NCI-H1436 treated with DMSO at 0.1 percent for 48 hours (cell line): Measurements from ENCODE around the gene CYB5R4.
"Not testable (repeated sequence)": the region's sequence is repeated elsewhere in the genome, so short reads cannot be mapped to it uniquely, and the experiment has no call there.

Source experiments
- DNase-seq: peaks from one replicate; lab custom pipeline; 2025; lab: John Stamatoyannopoulos, UW

Gene CYB5R4

DNA sequence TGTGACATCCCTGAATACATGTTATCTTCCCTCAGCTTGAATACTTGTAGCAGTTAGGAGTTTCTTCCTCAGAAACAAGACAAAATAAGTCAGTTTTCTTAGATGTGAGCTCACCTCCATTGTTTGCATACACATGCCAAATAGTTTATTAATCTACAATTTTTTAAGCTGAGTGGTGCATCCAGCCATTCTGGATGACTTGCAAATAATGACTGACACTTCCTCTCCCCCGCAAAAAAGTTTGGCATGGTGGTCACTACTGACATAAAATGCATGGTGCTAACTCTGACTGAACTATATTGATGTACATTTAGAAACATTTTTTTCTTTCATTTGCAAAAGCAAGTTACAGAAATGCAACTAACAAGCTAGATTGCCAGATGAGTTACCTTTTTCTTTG lies 55.5 kb downstream of the CYB5R4 start:
- no peak for DNase-seq

- no peak for DNase-seq
Observed at GRCh38 chr6:83917001-83917400, 57.5 kb downstream of the CYB5R4 start.

DNA sequence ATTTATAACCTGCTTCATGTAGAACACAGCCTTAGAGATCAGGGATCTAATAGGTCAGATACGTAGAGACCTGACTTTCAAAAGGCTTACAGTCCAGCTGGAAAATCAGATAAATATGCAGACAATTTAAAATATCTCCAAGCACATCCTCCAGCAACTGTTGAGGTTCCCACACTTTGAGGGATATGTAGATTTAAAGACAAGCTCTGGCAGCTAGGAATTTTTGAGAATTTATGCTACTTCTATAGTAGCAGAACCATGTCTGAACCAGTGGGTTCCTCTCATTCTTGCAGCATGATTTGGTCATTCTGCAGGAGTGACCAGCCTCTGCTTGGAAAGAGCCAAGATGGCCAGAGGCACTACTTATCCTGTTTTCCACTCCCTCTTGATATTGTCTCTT lies 60.5 kb downstream of the CYB5R4 start:
- DNase-seq = no peak

DNA sequence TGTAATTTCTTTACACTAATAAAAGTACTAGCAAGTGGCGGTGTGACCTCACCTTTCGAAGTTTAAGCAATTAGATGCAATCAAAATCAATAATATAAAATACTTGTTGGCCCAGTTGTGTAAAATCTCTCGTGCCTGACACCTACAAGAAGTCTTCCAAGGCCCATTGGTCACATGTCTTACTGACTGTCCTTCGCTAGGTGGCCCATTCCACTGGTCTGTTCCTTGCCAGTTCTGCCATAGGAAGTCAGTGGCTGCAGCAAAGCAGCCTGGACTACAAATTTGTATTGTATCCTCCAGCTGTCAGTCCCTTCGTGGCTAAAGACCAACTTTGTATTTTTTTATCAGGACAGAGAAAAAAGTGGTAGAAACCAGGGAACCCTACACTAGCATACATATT lies 61.8 kb downstream of the CYB5R4 start:
- DNase-seq = no peak

DNA sequence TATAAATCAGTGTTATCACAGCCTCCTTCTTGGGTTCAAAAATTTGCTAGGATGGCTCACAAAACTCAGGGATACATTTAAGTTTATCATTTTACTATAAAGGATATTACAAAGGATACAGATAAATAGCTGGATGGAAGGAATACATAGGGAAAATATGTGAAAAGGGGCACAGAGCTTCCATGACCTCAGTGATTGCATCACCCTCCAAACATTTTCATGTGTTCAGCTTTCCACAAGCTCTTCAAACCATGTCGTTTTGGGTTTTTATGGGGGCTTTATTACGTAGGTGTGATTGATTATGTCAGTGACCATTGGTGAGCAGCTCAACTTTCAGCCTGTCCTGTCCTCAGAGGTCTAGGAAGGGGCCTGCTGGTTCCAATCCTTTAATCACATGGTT lies 68.0 kb downstream of the CYB5R4 start:
- DNase-seq = no peak

- no peak for DNase-seq
Observed at GRCh38 chr6:83928286-83928685, 68.8 kb downstream of the CYB5R4 start.

DNA sequence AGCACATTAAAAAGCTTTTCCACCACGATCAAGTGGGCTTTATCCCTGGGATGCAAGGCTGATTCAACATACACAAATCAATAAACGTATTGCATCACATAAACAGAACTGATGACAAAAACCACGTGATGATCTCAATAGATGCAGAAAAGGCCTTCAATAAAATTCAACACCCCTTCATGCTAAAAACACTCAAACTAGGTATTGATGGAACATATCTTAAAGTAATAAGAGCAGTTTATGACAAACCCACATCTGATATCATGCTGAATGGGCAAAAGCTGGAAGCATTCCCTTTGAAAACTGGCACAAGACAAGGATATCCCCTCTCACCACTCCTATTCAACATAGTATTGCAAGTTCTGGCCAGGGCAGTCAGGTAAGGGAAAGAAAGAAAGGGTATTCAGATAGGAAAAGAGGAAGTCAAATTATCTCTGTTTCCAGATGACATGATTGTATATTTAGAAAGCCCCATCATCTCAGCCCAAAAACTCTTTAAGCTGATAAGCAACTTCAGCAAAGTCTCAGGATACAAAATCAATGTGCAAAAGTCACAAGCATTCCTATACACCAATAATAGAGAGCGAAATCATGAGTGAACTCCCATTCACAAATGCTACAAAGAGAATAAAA lies 86.8 kb downstream of the CYB5R4 start:
- DNase-seq = not testable (repeated sequence)

DNA sequence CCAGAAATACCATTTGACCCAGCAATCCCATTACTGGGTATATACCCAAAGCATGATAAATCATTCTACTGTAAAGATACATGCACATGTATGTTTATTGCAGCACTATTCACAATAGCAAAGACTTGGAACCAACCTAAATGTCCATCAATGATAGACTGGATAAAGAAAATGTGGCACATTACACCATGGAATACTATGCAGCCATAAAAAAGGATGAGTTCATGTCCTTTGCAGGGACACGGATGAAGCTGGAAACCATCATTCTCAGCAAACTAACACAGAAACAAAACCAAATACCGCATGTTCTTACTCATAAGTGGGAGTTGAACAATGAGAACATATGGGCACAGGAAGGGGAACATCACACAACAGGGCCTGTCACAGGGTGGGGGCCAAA lies 88.5 kb downstream of the CYB5R4 start:
- DNase-seq = not testable (repeated sequence)

- DNase-seq = no peak
Observed at GRCh38 chr6:83948851-83949250, 89.4 kb downstream of the CYB5R4 start.

DNA sequence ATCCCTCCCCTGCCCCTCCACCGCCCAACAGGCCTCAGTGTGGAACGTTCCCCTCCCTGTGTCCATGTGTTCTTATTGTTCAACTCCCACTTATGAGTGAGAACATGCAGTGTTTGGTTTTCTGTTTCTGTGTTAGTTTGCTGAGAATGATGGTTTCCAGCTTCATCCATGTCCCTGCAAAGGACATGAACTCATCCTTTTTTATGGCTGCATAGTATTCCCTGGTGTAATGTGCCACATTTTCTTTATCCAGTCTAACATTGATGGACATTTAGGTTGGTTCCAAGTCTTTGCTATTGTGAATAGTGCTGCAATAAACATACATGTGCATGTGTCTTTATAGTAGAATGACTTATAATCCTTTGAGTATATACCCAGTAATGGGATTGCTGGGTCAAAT lies 91.9 kb downstream of the CYB5R4 start:
- not testable (repeated sequence) for DNase-seq

- DNase-seq = no peak
Observed at GRCh38 chr6:83952830-83953229, 93.3 kb downstream of the CYB5R4 start.

GRCh38 chr6:83954371-83954770 lies 94.9 kb downstream of the CYB5R4 start:
- DNase-seq = no peak

DNA sequence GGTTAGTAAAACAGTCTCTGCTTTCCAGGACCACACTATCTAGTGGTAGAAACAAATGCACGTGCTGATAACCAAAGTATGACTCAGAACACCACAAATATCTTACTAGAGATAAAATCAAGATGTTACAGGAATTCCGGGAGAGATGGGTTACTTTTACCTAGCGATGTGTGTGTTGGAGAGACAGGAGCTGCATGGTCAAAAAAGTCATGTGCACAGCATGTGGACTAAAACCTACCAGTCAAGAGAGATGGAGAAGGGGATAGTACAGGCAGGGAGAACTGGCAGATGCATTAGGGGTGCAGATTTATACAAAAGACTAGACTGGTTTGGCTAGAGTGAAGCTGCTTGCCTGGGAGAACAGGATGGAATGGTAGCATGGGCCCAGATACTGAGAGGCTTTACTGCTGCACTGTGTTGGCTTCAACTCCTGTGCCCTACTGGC lies 98.8 kb downstream of the CYB5R4 start:
- DNase-seq = no peak

DNA sequence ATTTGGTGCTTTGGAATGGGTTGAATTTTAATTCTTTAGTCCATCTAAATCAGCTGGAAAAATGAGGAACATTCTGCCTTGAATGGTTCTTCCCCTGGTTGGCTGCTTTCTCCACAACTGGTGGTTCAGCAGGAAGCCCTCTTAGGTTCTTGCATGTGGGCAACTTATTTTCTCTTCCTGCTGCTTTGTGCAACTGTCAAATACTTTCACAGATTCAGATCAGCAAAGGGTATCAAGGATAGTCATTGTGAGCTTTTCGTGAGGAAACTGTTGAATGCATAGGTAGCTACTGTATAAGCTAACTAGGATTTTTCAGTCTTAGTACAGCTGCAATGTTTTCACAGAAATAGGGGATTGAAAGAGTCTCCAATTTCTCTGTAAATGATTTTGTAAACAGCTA lies 101.2 kb downstream of the CYB5R4 start:
- DNase-seq = no peak

- no peak for DNase-seq
Observed at GRCh38 chr6:83962582-83962981, 103.1 kb downstream of the CYB5R4 start.

DNA sequence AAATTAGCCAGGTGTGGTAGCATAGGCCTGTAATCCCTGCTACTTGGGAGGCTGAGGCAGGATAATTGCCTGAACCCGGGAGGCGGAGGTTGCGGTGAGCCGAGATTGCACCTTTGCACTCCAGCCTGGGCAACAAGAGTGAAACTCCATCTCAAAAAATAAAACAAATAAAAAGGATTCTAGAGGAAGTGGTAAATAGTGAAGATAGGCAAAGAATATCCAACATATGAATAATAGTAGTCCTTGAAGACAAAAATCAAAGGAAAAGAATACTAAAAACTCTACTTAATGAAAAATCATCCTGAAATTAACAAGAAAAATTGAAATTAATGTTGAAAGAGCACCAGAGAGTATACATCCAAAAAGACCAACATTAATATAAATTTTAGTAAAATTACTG lies 107.0 kb downstream of the CYB5R4 start:
- no peak for DNase-seq

DNA sequence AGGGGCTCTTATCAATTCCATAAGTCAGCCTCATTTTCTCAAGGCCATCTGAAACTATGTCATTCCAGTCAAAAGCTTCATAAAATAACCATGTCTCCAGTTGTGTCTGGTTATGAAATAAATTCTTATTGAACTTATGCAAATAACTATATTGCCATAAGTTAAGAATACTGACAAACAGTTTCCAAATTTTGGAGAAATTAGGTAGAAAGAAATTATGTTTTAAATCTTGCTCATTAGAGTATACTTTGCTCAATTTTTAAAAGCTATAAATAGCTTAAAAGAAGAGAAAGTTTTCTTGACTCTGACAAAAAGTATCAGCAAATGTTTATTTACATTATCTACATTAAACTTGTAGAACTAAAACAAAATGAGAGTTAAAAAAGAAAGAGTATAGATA lies 111.1 kb downstream of the CYB5R4 start:
- DNase-seq = no peak

GRCh38 chr6:83974409-83975050 lies 115.0 kb downstream of the CYB5R4 start:
- no peak for DNase-seq

DNA sequence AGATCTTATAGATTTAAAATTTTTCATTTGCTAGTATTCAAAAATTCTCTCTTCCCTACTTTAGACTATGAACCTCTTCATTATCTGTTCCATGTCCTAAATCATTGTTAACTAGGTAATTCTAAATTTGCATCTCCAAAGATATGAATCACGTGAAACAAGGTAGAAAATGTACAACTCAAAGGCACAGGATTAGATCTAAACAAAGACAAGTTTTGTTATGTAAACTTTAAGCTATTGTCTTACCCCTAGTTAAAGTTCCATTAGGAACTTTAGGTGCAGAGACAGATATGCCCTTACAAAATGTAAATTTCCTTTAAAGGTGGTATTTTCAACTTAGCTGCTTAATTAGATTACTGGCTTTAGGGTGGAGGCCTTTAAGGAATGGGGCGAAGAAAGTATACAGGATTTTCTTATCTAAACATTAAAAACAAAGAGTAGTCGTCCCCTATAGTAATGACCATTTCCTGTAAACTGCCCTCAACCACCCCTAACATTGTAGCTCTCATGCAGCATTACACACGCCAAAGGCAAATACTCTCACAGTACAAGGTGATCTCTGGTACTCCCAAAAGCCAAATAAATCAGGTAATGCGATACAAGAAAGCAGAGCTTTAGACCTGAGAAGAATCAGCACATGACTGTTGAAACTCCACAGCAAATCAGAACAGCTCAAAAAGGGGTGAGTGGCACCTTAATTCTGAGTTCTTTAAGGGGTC lies 116.7 kb downstream of the CYB5R4 start:
- DNase-seq = no peak

GRCh38 chr6:83976871-83977270 lies 117.4 kb downstream of the CYB5R4 start:
- DNase-seq = no peak

DNA sequence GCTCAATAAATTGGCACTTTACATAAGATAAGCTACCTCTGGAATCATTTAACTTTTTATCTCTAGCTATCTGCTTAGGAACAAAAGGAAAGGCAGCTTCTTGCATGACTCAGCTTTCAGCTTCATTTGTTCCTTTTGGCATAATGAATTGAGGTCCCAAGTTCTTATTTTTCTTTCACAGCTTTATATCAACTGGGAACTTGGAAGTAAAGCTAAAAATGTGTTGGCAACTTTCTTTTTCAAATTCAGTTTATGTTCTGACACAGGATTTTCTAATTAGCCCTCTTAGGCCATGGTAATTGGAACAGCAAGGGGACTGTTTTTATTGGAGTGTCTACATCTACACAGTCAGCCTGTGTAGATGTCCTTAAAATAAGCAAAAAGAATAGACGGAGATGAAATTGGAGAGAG lies 118.8 kb downstream of the CYB5R4 start:
- DNase-seq = no peak

DNA sequence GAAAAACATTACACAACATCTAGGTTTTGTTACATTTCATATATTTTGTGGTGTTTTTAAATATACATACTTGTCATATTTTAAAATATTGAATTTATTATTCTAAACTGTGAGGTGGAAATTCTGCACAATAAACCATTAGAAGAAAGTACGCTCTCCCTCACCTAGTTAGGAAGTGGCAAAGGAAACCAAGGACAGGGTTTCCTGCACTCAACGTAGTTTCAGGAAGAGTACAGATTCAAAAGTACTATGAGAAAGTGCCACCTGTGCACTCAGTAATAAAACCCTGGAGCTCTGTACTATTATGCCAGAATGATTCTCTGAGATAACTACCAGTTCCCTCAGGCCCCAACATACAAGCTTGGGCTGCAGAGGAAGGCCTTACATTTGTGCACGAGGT lies 119.5 kb downstream of the CYB5R4 start:
- DNase-seq = no peak

GRCh38 chr6:83984411-83984810 lies 124.9 kb downstream of the CYB5R4 start:
- no peak for DNase-seq
